Measurements from ENCODE around the gene DOCK2.

DNA sequence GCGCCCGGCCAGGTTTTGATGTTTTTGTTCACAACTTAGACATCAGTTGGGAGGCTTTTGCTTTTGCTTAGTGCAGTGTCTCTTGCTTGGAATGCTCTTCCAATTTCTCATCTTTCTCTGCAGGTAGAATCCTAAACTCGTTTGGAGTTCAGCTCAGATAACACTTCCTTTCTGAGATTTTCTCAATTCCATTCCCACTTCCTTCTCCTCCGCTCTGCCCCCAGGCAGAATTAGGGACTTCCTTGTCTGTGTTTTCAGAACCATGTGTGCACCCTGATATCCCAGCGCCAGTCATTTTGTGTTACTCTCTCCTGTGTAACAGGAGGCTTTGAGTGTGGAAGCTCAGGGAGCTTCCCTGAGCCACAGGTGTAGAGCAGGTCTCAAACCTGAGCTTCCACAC lies 172.2 kb downstream of the DOCK2 start:
- TF ChIP-seq EP300 (IDR thresholded peaks at IDR 0.05) (no peak), POLR2AphosphoS5 (IDR thresholded peaks at IDR 0.05) (no peak), POLR2A (IDR thresholded peaks at IDR 0.05) (no peak)
- TF ChIP-seq, protein P1, sequence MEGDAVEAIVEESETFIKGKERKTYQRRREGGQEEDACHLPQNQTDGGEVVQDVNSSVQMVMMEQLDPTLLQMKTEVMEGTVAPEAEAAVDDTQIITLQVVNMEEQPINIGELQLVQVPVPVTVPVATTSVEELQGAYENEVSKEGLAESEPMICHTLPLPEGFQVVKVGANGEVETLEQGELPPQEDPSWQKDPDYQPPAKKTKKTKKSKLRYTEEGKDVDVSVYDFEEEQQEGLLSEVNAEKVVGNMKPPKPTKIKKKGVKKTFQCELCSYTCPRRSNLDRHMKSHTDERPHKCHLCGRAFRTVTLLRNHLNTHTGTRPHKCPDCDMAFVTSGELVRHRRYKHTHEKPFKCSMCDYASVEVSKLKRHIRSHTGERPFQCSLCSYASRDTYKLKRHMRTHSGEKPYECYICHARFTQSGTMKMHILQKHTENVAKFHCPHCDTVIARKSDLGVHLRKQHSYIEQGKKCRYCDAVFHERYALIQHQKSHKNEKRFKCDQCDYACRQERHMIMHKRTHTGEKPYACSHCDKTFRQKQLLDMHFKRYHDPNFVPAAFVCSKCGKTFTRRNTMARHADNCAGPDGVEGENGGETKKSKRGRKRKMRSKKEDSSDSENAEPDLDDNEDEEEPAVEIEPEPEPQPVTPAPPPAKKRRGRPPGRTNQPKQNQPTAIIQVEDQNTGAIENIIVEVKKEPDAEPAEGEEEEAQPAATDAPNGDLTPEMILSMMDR (IDR thresholded peaks at IDR 0.05): no peak

Data from upper lobe of left lung (tissue), 4 donors.